ENCODE data around the gene RBM20. TPM values are rescaled to one million over a fixed set of nuclear protein-coding genes. Genes with fewer than 3 reads are reported as not detected.

The RBM20 gene
- total RNA-seq, 3 donors from 2014 or later = 0.48 to 3.1 (median 1.6) TPM

DNA sequence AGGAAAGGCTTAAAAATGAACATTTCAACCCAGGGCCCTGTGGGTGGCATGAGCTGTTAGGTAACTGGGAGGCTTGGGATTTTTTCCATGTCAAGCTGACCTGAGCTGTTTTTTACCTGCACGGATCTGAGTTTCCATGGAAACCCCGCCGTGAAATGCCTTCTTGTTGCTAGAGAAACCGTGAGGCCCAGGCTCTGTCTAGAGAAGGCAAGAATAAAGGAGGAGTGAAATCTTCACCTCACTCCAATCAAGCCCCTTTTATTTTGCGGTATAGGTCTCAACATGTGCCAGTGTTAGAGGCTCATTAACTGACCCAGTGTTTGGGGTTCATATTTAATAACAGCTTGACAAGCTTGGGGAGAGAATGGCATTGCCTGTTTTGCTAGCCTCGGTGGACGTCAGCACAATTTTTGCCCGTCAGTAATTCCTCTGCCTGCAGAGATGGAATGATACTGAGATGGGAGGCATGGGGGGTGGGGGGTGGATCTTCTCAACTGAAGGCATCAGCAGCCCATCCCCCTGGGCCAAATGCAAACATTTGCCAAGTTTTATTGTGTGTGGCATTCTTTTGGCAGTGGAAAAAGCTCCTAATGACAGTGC, 178.7 kb downstream of the RBM20 start:
- Histone ChIP-seq H3K36me3 (no peaks in the 10 kb centered on the region), H3K9me3 (no peaks in the 10 kb centered on the region), H3K4me3 (no peak overlapping the region), H3K4me1 (peaks cover 3 to 59% of the 10 kb centered on the region in 2 donors), H3K27me3 (no peaks in the 10 kb centered on the region), H3K27ac (peak overlapping the region; percentile 88 to 93)
- DNase-seq (ENCODE audit: low spot score in 2 of 2) = peak in 1 of 2 donors; percentile 69
- no peak for TF ChIP-seq POLR2A (IDR thresholded peaks at IDR 0.05)
- TF ChIP-seq, protein P1, sequence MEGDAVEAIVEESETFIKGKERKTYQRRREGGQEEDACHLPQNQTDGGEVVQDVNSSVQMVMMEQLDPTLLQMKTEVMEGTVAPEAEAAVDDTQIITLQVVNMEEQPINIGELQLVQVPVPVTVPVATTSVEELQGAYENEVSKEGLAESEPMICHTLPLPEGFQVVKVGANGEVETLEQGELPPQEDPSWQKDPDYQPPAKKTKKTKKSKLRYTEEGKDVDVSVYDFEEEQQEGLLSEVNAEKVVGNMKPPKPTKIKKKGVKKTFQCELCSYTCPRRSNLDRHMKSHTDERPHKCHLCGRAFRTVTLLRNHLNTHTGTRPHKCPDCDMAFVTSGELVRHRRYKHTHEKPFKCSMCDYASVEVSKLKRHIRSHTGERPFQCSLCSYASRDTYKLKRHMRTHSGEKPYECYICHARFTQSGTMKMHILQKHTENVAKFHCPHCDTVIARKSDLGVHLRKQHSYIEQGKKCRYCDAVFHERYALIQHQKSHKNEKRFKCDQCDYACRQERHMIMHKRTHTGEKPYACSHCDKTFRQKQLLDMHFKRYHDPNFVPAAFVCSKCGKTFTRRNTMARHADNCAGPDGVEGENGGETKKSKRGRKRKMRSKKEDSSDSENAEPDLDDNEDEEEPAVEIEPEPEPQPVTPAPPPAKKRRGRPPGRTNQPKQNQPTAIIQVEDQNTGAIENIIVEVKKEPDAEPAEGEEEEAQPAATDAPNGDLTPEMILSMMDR (IDR thresholded peaks at IDR 0.05) = no peak
- no peak for TF ChIP-seq POLR2AphosphoS5 (IDR thresholded peaks at IDR 0.05)
- intact Hi-C loops (cut with DNase I; ENCODE audit: low total_unique reads) = loop anchor here (5.0 kb wide), 1 partner anchor 49 kb away; the partner anchor contains the start of gene PDCD4

DNA sequence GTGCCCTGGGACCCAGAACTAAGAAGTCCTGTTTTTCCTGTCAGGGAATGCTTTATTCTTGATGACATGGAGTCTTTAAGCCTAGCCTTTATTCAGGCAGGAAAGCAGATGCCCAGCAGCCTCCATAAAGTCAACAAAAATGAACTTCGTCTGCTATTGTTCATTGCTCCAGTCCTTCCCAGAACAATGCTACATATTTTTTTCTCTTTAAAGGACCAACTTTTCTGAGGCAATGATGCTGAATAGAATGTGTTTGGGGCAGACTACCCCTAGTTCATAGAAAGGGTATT, 180.0 kb downstream of the RBM20 start:
- DNase-seq (ENCODE audit: low spot score in 2 of 2) = no peak
- intact Hi-C loops (cut with DNase I; ENCODE audit: low total_unique reads) = loop anchor here (5.0 kb wide), 1 partner anchor 48 kb away; the partner anchor contains the start of gene PDCD4
- TF ChIP-seq, protein P1 (IDR thresholded peaks at IDR 0.05) = no peak
- TF ChIP-seq POLR2A (IDR thresholded peaks at IDR 0.05) (no peak), POLR2AphosphoS5 (IDR thresholded peaks at IDR 0.05) (no peak)
- Histone ChIP-seq H3K27ac (peak overlapping the region; percentile 88 to 93), H3K4me1 (peaks cover 3 to 49% of the 10 kb centered on the region in 2 donors), H3K36me3 (no peaks in the 10 kb centered on the region), H3K9me3 (no peaks in the 10 kb centered on the region), H3K4me3 (no peak overlapping the region), H3K27me3 (no peaks in the 10 kb centered on the region)

DNA sequence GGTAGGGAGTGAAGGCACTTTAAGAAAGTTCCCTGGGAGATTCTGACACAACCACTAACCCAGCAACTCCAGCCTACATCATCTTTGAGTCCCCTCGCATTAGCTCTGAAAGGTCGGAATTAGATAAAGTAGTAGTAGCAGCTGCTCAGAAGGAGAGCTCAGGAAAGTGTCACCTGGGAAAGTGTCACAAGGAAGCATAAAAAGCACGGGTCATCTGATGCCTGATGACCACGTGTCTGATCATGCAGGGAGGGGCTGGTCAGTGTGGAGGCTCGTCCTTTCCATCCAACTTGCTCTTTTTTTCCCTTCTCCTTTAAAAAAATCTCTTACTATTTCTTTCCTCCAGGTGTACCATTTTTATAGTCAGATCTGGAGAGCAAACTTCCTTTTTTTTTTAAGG, 180.5 kb downstream of the RBM20 start:
- Histone ChIP-seq H3K27me3 (no peaks in the 10 kb centered on the region), H3K36me3 (no peaks in the 10 kb centered on the region), H3K4me3 (no peak overlapping the region), H3K4me1 (peaks cover 3 to 44% of the 10 kb centered on the region in 2 donors), H3K9me3 (no peaks in the 10 kb centered on the region), H3K27ac (peak overlapping the region; percentile 88 to 93)
- intact Hi-C loops (cut with DNase I; ENCODE audit: low total_unique reads) = loop anchor here (5.0 kb wide), 1 partner anchor 48 kb away; the partner anchor contains the start of gene PDCD4
- no peak for TF ChIP-seq POLR2AphosphoS5 (IDR thresholded peaks at IDR 0.05)
- no peak for TF ChIP-seq POLR2A (IDR thresholded peaks at IDR 0.05)
- TF ChIP-seq, protein P1 (IDR thresholded peaks at IDR 0.05) = no peak
- DNase-seq (ENCODE audit: low spot score in 2 of 2) = no peak

DNA sequence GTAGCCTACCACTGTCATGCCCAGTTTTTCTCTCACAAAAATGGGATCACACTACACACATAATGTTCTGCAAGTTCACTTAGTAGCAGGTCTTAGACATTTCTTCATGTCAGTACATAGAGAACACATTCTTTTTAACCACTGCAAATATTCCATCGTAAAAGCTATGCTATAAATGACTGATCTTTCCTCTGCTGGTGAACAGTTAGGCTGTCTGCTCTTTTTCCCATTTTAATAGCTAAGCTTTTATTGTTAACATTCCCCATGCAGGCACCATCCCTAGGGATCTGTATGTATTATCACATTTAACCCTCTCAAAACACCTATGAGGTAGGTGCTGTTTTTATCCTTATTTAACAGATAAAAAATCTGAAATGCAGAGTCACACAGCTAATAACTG, 181.4 kb downstream of the RBM20 start:
- no peaks in the 10 kb centered on the region for H3K9me3 ChIP-seq
- H3K4me3 ChIP-seq = no peak overlapping the region
- H3K27me3 ChIP-seq = no peaks in the 10 kb centered on the region
- DNase-seq (ENCODE audit: low spot score in 2 of 2) = no peak
- peak overlapping the region; percentile 13 to 88 for H3K27ac ChIP-seq
- intact Hi-C loops (cut with DNase I; ENCODE audit: low total_unique reads) = no loop called here
- peaks cover 3 to 36% of the 10 kb centered on the region in 2 donors for H3K4me1 ChIP-seq
- TF ChIP-seq POLR2A (IDR thresholded peaks at IDR 0.05) (no peak), POLR2AphosphoS5 (IDR thresholded peaks at IDR 0.05) (no peak)
- TF ChIP-seq, protein P1 (IDR thresholded peaks at IDR 0.05) = no peak
- H3K36me3 ChIP-seq = no peaks in the 10 kb centered on the region

DNA sequence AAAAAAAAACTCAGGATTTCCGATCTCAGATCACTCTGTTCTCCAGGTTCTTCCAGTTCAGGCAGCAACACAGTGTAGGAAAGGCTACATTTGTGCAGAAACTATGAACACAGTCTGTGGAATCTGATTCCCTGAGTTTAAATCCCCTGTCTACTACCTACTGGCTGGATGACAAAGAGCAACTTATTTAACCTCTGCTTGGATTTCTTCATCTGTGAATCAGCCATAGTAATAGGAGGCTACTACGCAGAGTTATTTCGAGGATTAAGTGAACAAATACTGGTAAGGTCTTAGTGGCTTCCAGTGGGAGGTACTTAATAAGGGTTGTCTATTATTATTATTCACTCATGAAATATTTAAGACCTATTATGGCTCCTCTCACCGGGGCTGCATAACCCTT, 183.3 kb downstream of the RBM20 start:
- no peak overlapping the region for H3K4me3 ChIP-seq
- TF ChIP-seq, protein P1 (IDR thresholded peaks at IDR 0.05) = no peak
- no peak for TF ChIP-seq POLR2AphosphoS5 (IDR thresholded peaks at IDR 0.05)
- no peak for TF ChIP-seq POLR2A (IDR thresholded peaks at IDR 0.05)
- intact Hi-C loops (cut with DNase I; ENCODE audit: low total_unique reads) = no loop called here
- H3K27me3 ChIP-seq = no peaks in the 10 kb centered on the region
- no peaks in the 10 kb centered on the region for H3K9me3 ChIP-seq
- no peak overlapping the region for H3K27ac ChIP-seq
- peaks cover 3 to 20% of the 10 kb centered on the region in 2 donors for H3K4me1 ChIP-seq
- no peaks in the 10 kb centered on the region for H3K36me3 ChIP-seq
- no peak for DNase-seq (ENCODE audit: low spot score in 2 of 2)

Measured in breast epithelium (tissue), 4 donors.